GM19099 (cell line): ENCODE measurements around the gene ATP2B2.
A peak's percentile ranks its signal among the peaks of the same experiment; 100 is the strongest.

Experiments
- POLR2A ChIP-seq: IDR thresholded peaks from 3 replicates; pipeline ENCODE4 v1.6.1; 2011; ENCODE audit warnings: low read depth; ENCODE audit not compliant: insufficient read length; ENCODE audit errors: extremely low read depth

ATP2B2 gene

GRCh38 chr3:10304905-10305304, 200.5 kb downstream of the ATP2B2 start:
- no peak for TF ChIP-seq POLR2A

GRCh38 chr3:10303785-10304184, 201.6 kb downstream of the ATP2B2 start:
- TF ChIP-seq POLR2A = no peak

GRCh38 chr3:10303105-10303504, 202.3 kb downstream of the ATP2B2 start:
- no peak for TF ChIP-seq POLR2A

- TF ChIP-seq POLR2A = no peak
Measured at GRCh38 chr3:10300087-10300486, 205.3 kb downstream of the ATP2B2 start.

- no peak for TF ChIP-seq POLR2A
Measured at GRCh38 chr3:10299679-10300078, 205.7 kb downstream of the ATP2B2 start.

- TF ChIP-seq POLR2A = no peak
Measured at GRCh38 chr3:10299175-10299574, 206.2 kb downstream of the ATP2B2 start.

- no peak for TF ChIP-seq POLR2A
Measured at GRCh38 chr3:10294030-10294586, 211.3 kb downstream of the ATP2B2 start.

GRCh38 chr3:10292505-10293419, 212.6 kb downstream of the ATP2B2 start, which contains the start of gene GHRL:
TSS of gene GHRL (minus strand) at chr3:10292947. CDS start at chr3:10290180, 2,767 bp downstream.
- peak; percentile 74 for TF ChIP-seq POLR2A

- no peak for TF ChIP-seq POLR2A
Measured at GRCh38 chr3:10291641-10292040, 213.7 kb downstream of the ATP2B2 start.

GRCh38 chr3:10290481-10291176, 214.8 kb downstream of the ATP2B2 start:
- TF ChIP-seq POLR2A = no peak

- no peak for TF ChIP-seq POLR2A
Measured at GRCh38 chr3:10289787-10290355, 215.5 kb downstream of the ATP2B2 start.

- TF ChIP-seq POLR2A = no peak
Measured at GRCh38 chr3:10289077-10289476, 216.3 kb downstream of the ATP2B2 start.

GRCh38 chr3:10288575-10288960, 216.8 kb downstream of the ATP2B2 start:
- TF ChIP-seq POLR2A = no peak

GRCh38 chr3:10287936-10288574, 217.3 kb downstream of the ATP2B2 start:
- no peak for TF ChIP-seq POLR2A
